Measurements from ENCODE around the gene IDI2. TPM values are rescaled to one million over a fixed set of nuclear protein-coding genes. Genes with fewer than 3 reads are reported as not detected.

The IDI2 gene
- total RNA-seq, 1 experiment from 2014 or later: not detected

GRCh38 chr10:1009071-1009494 lies 16.6 kb downstream of the IDI2 start:
- no peak for DNase-seq (ENCODE audit: low read depth)

GRCh38 chr10:1007583-1007982 lies 18.1 kb downstream of the IDI2 start:
- DNase-seq (ENCODE audit: low read depth): no peak

- DNase-seq (ENCODE audit: low read depth): no peak
Measured at GRCh38 chr10:1006573-1006972, 19.1 kb downstream of the IDI2 start.

GRCh38 chr10:1003884-1004670 lies 21.6 kb downstream of the IDI2 start:
- DNase-seq (ENCODE audit: low read depth): no peak

- DNase-seq (ENCODE audit: low read depth): no peak
Measured at GRCh38 chr10:1002425-1003006, 23.1 kb downstream of the IDI2 start.

- no peak for DNase-seq (ENCODE audit: low read depth)
Measured at GRCh38 chr10:997266-998022, 28.2 kb downstream of the IDI2 start.

GRCh38 chr10:996031-996430 lies 29.6 kb downstream of the IDI2 start:
- DNase-seq (ENCODE audit: low read depth): no peak

GRCh38 chr10:995559-995926 lies 30.1 kb downstream of the IDI2 start:
- no peak for DNase-seq (ENCODE audit: low read depth)

GRCh38 chr10:994836-995558 lies 30.7 kb downstream of the IDI2 start:
- DNase-seq (ENCODE audit: low read depth): no peak

- no peak for DNase-seq (ENCODE audit: low read depth)
Measured at GRCh38 chr10:992871-993270, 32.8 kb downstream of the IDI2 start.

- no peak for DNase-seq (ENCODE audit: low read depth)
Measured at GRCh38 chr10:992467-992866, 33.2 kb downstream of the IDI2 start.

- DNase-seq (ENCODE audit: low read depth): no peak
Measured at GRCh38 chr10:990808-991207, 34.9 kb downstream of the IDI2 start.

GRCh38 chr10:988667-989545 lies 36.8 kb downstream of the IDI2 start:
- peak; percentile 23 for DNase-seq (ENCODE audit: low read depth)

- DNase-seq (ENCODE audit: low read depth): peak; percentile 93
Measured at GRCh38 chr10:987870-988666, 37.6 kb downstream of the IDI2 start, which contains the start of gene GTPBP4. GTPBP4 (plus strand) TSS chr10:988434; CDS start chr10:988480, 46 bp downstream.

GRCh38 chr10:987620-987869 lies 38.1 kb downstream of the IDI2 start:
- DNase-seq (ENCODE audit: low read depth): peak; percentile 8

- DNase-seq (ENCODE audit: low read depth): peak; percentile 63
Measured at GRCh38 chr10:986881-987619, 38.6 kb downstream of the IDI2 start.

- DNase-seq (ENCODE audit: low read depth): peak; percentile 62
Measured at GRCh38 chr10:986137-986825, 39.4 kb downstream of the IDI2 start.

GRCh38 chr10:985361-985760 lies 40.3 kb downstream of the IDI2 start:
- no peak for DNase-seq (ENCODE audit: low read depth)
